ENCODE measurements around the gene TP53TG5.

- TF ChIP-seq POLR2A (IDR thresholded peaks at IDR 0.05; ENCODE audit: low read depth, low read length) (no peak), POLR2AphosphoS5 (IDR thresholded peaks at IDR 0.05; ENCODE audit: low read depth, low read length) (no peak), TAF1 (IDR thresholded peaks at IDR 0.05; ENCODE audit: borderline replicate concordance, low read depth, low read length) (no peak)
Observed at GRCh38 chr20:45394221-45395113, 16.3 kb upstream of the TP53TG5 start.
